T-helper 2 cell (primary cell): Measurements from ENCODE around the gene SRM.
A peak's percentile ranks its signal among the peaks of the same experiment; 100 is the strongest.
"Not testable (repeated sequence)": the region's sequence is repeated elsewhere in the genome, so short reads cannot be mapped to it uniquely, and the experiment has no call there.

Source experiments
- DNase-seq, 5 experiments: peaks; one replicate each; pipeline versions ENCODE4 v3.0.0 to v3.0.0-alpha.2; 2012 to 2022

The SRM gene

DNA sequence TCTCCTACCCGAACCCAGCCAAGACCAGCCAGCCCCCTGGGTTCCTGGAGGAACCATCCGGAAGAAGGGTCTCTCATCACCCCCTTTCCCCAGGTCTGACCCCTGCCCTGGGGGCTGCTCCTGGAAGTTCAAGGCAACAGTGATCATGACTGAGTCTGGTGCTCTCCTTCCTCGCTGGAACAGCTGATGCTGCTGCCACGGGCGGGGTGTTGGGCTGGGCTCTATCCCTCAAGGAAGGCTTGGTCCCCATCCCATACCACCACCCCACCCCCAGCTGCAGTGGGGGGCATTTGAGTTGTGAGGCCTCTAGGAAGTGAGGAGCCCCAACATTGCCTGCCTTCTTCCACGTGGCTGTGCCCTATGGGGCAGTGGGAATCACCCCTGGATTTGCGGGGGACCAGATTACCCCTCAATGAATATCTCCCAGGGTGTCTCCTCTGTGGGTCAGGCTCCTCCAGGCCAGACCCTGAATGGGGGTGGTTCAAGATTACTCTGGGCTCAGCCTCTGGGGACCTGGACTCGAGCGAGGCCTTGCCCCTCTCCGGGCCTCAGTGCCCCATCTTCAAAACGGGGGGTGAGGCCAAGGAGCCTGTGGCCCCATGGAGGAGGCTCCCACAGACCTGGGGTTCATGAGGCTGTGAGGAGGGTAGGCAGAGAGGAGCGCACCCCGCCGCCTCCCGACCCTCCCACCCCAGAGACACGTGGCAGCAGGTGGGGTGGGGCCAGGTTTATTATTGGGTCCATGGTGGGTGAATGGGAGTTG, 15.6 kb downstream of the SRM start:
- no peak for DNase-seq

DNA sequence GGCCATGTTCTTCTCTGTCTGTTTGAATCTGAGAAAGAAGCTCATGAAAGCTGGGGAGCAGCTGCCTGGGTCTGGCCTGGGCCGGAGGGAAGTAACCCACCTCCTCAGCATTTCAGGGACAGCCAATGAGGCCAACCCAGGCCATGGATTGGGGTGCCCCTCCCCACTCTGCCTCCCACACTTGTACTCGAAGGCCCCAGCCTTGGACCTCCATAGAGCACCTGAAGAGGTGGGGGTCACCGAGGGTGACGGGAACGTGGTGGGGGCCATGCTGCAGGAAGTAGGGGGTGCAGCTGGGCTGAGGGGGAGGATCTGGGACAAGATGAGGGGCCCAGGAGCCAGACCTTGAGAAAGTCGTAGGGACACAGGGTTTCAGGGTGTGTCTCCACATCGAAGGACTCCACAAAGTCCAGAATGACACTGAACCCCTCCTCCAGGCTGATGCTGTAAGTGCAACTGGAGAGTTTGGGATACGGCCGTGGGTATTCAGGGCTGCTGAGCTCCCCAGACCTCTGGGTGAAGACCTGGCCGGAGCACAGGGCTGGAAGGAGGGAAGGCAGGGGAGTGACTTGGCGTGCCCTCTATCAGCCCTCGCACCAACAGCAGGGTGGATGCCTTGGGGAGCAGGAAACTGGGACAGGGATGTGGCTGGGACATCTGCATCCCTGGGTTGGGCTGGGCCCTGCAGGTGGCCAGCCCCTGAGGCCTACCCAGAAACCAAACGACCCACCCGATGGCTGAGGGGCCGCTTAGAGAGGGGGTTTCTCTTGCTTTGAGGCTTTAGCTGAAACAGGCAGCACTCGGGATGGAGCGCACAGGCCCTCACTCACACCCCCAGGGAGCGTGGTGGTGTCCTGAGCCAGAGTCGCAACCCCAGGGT, 16.6 kb downstream of the SRM start:
- DNase-seq = no peak

DNA sequence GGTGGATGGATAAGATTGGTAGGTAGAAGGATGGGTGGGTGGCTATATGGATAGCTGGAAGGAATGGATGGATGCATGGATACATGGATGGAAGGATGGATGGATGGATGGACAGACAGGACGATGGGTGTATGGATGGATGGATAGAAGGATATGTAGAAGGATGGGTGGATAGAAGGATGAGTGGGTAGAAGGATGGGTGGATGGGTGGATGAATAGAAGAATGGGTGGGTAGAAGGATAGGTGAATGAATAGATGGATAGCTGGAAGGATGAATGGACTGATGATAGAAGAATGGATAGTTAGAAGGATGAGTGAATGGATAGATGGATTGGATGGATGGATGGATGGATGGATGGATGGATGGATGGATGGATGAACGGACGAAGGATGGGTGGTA, 17.8 kb downstream of the SRM start:
- DNase-seq = no peak

DNA sequence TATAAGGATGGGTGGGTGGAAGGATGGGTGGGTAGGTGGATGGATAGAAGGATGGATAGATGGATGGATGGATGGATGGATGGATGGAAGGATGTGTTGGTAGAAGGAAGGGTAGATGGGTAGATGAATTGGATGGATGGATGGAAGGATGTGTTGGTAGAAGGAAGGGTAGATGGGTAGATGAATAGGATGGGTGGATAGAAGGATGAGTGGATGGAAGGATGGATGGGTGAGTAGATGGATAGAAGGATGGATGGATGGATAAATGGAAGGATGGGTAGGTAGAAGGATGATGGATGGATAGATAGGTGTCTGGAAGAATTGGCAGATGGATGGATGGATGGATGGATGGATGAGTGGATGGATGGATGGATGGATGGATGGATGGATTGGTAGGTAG, 18.8 kb downstream of the SRM start:
- DNase-seq = no peak

DNA sequence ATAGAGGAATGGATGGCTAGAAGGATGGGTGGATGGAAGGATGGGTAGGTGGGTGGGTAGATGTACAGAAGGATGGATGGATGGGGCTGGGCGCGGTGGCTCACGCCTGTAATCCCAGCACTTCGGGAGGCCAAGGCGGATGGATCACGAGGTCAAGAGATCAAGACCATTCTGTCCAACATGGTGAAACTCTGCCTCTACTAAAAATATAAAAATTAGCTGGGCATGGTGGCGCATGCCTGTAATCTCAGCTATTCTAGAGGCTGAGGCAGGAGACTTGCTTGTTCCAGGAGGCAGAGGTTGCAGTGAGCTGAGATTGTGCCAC, 19.8 kb downstream of the SRM start:
- not testable (repeated sequence) for DNase-seq

DNA sequence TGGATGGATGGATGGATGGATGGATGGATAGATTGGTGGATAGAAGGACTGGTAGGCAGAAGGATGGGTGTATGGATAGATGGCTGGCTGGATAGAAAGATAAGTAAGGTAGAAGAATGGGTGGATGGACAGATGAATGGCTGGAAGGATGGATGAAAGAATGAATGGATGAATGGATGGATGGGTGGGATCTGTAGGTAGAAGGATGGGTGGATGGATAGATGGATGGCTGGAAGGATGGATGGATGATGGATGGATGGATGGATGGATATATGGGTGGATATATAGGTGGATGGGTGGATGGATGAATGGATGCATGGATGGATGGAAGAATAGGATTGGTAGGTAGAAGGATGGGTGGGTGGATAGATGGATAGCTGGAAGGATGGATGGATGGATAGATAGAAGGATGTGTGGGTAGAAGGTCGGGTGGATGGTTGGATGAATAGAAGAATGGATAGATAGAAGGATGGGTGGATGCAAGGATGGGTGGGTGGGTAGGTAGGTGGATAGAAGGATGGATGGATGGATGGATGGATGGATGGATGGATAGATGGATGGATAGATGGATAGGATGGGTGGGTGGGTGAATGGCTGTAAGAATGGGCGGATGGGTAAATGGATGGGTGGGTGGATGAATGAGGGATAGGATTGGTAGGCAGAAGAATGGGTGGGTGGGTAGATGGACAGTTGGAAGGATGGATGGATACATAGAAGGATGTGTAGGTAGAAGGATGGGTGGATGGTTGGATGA, 20.3 kb downstream of the SRM start:
- DNase-seq = no peak

DNA sequence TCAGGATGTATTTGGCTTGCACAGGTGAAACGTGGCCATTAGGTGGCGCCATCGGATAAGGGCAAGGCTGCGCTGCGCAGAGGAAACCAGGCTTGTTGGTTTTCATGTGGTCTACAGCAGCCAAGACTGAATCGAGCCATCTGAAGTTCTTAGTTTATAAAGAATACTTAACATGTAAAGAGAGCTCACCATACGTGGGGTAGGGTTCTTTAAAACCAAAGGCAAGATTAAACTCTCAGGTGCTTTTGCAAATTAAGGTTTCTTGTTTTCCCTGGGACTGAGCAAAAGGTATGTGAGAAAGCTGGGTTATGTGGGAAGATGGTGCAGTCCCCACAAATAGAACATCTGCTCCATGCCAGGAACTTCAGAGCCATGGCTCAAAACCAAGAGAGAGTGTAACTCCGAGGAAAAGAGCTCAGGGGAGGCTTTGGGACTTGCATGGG, 22.1 kb downstream of the SRM start:
- peak; percentile 69 to 84 (median 80) for DNase-seq

DNA sequence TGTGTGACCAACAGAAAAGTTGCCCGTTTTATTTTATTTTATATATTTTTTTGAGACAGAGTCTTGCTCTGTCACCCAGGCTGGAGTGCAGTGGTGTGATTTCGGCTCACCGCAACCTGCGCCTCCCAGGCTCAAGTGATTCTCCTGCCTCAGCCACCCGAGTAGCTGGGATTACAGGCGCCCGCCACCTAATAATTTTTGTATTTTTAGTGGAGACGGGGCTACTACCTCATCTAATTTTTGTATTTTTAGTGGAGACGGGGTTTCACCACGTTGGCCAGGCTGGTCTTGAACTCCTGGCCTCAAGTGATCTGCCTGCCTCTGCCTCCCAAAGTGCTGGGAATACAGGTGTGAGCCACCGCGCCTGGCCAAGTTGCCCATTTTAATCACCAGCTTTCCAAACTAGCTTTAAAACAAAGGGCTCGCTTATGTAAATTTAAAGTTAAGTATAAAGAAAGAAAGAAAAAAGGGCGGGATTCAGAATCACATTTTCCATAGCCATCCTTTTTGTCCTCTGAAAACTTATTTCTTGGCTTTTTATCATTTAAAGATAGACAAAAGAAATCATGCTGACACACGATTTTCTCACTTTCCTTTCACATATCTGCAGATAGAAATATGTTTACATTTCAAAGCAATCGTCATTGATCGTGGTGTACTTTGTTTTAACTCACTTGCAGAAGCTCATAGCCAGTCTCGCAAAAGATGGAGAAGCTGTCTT, 22.6 kb downstream of the SRM start:
- not testable (repeated sequence) for DNase-seq

DNA sequence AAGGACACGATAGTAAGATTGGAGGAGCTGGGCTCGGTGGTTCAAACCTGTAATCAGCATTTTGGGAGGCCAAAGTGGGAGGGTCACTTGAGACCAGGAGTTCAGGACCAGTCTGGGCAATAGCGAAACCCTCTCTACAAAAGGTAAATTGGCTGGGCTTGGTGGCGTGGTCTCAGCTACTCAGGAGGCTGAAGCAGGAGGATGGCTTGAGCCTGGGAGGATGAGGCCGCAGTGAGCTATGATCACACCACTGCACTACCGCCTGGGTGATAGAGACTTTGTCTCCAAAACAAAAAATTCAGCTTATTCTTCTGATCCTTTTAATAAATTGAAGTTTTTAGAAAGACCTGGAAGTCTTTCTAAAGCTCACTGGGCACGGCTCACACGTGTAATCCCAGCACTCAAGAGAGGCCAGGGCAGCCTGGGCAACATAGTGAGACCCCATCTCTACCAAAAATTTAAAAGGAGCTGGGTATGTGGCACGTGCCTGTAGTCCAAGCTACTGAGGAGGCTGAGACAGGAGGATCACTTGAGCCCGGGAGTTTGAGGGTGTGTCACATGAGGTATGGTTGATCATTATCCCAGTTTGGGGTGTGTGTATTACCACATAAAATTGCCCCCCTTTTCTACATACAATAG, 28.1 kb downstream of the SRM start:
- no peak for DNase-seq

DNA sequence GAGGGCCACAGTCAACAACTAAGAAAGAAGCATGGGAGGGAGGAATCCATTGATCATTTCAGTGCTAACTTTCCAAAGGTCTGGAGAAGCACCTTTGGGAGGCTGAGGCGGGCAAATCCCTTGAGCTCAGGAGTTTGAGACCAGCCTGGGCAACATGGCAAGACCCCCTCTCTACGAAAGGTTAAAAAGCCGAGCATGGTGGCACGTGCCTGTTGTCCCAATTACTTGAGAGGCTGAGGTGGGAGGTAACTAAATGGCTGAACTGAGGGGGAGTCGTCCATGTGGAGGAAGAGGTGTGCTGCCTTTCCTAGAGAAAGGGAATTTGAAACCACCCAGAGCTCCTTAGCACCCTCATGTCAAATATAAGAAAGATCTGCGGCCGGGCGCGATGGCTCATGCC, 29.0 kb downstream of the SRM start:
- no peak for DNase-seq

DNA sequence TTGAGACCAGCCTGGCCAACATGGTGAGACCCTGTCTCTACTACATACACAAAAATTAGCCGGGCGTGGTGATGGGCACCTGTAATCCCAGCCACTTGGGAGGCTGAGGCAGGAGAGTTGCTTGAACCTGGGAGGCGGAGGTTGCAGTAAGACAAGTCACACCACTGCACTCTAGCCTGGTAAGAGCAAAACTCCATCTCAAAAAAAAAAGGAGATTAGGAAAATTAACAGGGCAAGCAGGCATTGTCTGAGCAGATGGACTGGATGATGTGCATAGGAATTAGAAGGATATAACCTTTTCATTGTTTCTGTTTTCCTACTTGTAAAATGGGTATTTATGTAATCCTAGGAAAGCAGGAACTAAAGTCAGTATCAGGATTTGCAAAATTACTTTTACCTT, 31.8 kb downstream of the SRM start:
- no peak for DNase-seq

DNA sequence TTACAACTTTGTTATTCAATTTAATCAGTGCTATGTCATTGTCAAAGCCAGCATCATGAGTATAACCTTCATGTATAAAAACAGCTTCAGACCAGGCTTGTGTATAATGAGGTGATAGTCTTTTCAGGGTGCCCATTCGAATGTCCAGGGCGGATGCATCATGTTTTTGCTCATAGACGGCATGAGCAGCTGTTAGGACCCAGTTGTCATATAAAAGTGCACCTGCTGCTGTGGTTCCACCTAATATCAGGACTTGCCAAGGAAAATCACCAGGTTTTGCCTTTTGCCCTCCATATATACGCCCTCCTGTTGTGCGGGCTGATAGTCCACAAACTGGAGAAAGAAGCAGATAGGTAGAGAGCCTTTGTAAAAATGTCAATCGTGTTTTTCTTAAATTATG, 32.5 kb downstream of the SRM start:
- no peak for DNase-seq

DNA sequence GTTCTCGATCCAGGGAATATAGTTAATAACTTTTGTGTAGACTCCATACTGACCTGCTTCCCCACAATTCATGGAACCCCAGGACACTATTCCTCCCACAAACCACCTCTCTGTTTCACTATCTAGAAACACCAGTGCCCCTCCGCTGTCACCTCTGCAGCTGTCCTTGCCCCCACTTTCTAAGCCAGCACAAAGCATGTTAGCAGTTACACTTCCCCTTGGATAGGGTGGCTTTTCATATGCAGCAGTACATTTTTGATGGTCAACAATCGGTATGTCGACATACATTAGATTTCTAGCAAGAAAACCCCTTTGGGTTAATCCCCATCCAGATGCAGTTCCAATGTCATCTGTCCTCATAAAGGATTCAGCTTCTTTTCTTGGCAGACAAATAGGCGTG, 32.9 kb downstream of the SRM start:
- no peak for DNase-seq

DNA sequence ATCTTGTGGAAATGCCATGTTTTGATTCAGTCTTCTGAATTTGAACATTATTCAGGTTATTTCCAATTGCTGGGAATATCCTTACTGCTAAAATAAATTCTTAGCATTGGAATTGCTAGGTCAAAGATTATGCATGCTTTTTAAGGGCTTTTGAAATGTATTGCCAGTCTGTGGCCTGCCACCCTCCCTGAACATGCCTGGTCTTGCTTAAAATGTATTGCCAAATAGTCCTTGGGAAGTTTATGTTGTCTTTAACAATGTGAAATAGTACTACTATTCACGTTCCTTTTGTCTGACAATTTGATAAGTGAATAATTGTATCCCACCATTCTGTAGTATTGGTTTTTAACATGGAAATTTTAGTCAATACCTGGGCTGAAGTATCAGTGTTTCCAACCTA, 33.8 kb downstream of the SRM start:
- DNase-seq = no peak

DNA sequence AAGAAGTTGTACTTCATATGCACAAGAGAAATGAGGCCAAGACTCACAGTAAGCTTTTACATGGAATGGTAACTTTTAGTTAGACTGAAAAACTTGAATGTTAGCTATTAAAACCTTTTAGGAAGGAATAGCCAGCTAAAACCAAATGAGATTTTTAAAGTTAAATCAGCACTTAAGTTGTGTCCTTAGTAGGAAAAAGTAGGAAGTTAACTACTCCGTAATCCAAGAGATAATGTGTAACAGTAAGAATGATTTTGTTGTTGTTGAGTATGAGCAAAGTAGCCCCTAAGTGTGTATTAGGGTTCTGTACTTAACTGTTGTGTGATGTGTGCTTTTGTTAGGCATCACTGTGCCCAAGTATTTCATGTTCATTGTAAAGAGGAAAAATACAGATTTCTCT, 34.2 kb downstream of the SRM start:
- DNase-seq = no peak

DNA sequence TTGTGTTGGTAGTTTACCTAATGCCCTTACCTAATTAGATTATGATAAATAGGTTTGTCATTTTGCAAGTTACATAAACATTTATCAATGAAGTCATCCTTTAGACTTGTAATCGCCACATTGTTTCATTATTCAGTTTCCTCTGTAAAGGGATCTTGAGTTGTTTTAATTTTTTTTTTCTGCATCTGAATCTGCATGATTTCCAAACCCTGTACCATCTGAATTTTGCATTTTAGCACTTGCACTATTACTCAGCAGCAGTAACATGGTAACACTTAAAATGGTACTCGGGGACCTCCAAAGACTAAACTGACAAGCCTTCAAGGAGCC, 35.0 kb downstream of the SRM start:
- no peak for DNase-seq

DNA sequence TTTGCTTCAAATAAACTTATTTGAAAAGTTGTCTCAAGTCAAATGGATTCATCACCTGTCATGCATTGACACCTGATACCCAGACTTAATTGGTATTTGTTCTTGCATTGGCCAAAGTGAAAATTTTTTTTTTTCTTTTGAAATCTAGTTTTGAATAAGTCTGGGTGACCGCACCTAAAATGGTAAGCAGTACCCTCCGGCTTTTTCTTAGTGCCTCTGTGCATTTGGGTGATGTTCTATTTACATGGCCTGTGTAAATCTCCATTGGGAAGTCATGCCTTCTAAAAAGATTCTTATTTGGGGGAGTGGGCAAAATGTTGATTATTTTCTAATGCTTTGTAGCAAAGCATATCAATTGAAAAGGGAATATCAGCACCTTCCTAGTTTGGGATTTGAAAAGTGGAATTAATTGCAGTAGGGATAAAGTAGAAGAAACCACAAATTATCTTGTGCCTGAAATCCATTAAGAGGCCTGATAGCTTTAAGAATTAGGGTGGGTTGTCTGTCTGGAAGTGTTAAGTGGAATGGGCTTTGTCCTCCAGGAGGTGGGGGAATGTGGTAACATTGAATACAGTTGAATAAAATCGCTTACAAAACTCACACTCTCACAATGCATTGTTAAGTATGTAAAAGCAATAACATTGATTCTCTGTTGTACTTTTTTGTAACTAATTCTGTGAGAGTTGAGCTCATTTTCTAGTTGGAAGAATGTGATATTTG, 35.5 kb downstream of the SRM start:
- no peak for DNase-seq

DNA sequence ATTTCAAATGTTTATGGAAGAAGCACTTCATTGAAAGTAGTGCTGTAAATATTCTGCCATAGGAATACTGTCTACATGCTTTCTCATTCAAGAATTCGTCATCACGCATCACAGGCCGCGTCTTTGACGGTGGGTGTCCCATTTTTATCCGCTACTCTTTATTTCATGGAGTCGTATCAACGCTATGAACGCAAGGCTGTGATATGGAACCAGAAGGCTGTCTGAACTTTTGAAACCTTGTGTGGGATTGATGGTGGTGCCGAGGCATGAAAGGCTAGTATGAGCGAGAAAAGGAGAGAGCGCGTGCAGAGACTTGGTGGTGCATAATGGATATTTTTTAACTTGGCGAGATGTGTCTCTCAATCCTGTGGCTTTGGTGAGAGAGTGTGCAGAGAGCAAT, 36.6 kb downstream of the SRM start:
- no peak for DNase-seq

DNA sequence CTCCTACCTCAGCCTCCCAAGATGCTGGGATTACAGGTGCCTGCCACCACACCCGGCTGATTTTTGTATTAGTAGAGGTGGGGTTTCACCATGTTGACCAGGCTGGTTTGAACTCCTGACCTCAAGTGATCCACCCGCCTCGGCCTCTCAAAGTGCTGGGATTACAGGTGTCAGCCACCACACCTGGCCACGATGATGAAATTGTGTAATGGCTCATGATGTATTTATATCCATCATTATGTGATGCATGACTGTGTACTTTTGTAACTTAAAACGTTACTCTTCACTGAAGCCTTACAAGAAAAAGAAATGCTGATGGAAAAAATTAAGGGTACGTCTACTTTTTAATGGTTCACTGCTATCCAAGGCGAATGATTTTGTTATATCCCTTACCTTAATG, 39.8 kb downstream of the SRM start:
- DNase-seq = no peak

DNA sequence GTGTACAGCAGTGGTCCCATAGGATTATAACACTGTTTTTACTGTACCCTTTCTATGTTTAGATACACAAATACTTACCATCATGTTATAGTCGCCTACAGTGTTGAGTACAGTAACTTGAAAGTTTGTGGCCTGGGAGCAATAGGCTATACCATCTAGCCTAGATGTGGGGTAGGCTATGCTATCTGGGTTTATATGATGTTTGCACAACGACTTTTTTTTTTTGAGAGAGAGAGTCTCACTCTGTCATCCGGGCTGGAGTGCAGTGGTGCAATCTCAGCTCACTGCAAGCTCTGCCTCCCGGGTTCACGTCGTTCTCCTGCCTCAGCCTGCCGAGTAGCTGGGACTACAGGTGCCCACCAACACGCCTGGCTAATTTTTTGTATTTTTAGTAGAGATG, 40.5 kb downstream of the SRM start:
- DNase-seq = not testable (repeated sequence)

DNA sequence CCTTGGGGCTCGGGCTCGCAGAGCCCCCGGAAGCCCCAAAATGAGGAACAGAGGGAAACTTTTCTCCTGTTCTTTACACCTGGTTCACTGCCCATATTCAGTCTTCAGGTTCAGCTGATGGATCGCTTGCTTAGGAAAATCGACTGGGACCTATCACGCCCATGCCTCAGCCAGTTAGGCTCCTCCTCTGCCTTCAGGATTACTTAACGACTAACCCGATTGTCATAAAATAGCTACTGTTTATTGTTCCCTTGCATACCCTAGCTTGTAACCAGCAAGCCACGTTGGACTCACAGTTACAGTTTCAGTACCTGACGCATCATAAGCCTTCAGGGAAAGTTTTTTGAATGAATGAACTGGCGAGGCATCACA, 46.7 kb downstream of the SRM start:
- no peak for DNase-seq
